Neural progenitor cell (in vitro differentiated cells): ENCODE results near the gene PDXP. TPM values are rescaled to one million over a fixed set of nuclear protein-coding genes. Genes with fewer than 3 reads are reported as not detected.

Experiments used
- DNase-seq: peaks from one replicate; pipeline ENCODE4 v3.0.0-alpha.2; 2016; ENCODE audit warnings: low spot score
- H2AFZ ChIP-seq: fragments of 200-600 bp; sonication (generic); replicated peaks from 2 replicates; pipeline ENCODE4 v1.6.1; 2016; ENCODE audit warnings: antibody characterized with exemption
- H3F3A ChIP-seq: fragments of 200-600 bp; sonication (generic); 2 replicates; pipeline ENCODE4 v1.6.1; 2016; ENCODE audit warnings: antibody characterized with exemption, low read depth
- H3K27ac ChIP-seq: fragments of 200-600 bp; sonication (generic); 2 replicates; pipeline ENCODE4 v1.5.1; 2016; ENCODE audit warnings: mild to moderate bottlenecking
- H3K27me3 ChIP-seq: fragments of 200-600 bp; sonication (generic); 2 replicates; pipeline ENCODE4 v1.6.1; 2016; ENCODE audit warnings: mild to moderate bottlenecking, moderate library complexity
- H3K36me3 ChIP-seq: fragments of 200-600 bp; sonication (generic); 2 replicates; pipeline ENCODE4 v1.5.1; 2016
- H3K4me1 ChIP-seq: fragments of 200-600 bp; sonication (generic); 2 replicates; pipeline ENCODE4 v1.6.1; 2016; ENCODE audit warnings: mixed run types
- H3K4me2 ChIP-seq: fragments of 200-600 bp; sonication (generic); 2 replicates; pipeline ENCODE4 v1.6.1; 2016
- H3K4me3 ChIP-seq: fragments of 200-600 bp; sonication (generic); 2 replicates; pipeline ENCODE4 v1.5.1; 2016
- H3K79me2 ChIP-seq: fragments of 200-600 bp; sonication (generic); 2 replicates; pipeline ENCODE4 v1.6.1; 2016; ENCODE audit warnings: low read depth
- H3K9ac ChIP-seq: fragments of 200-600 bp; sonication (generic); 2 replicates; pipeline ENCODE4 v1.6.1; 2016
- H3K9me3 ChIP-seq: fragments of 200-600 bp; sonication (generic); 2 replicates; pipeline ENCODE4 v1.5.1; 2016; ENCODE audit warnings: low read depth
- H4K20me1 ChIP-seq: fragments of 200-600 bp; sonication (generic); 2 replicates; pipeline ENCODE4 v1.6.1; 2016; ENCODE audit warnings: low read depth
- H3K27ac Mint-ChIP-seq: 3 replicates; pipeline ENCODE4 v1.8.0; 2021; ENCODE audit warnings: mixed read lengths
- H3K27me3 Mint-ChIP-seq: 2 replicates; pipeline ENCODE4 v1.8.0; 2022; ENCODE audit warnings: low read depth, mild to moderate bottlenecking, inconsistent platforms, moderate library complexity, mixed read lengths; ENCODE audit not compliant: insufficient read depth
- H3K36me3 Mint-ChIP-seq: 3 replicates; pipeline ENCODE4 v1.8.0; 2021; ENCODE audit warnings: mixed read lengths
- H3K4me1 Mint-ChIP-seq: 3 replicates; pipeline ENCODE4 v1.8.0; 2021; ENCODE audit warnings: mixed read lengths
- H3K4me3 Mint-ChIP-seq: 3 replicates; pipeline ENCODE4 v1.8.0; 2021; ENCODE audit warnings: mild to moderate bottlenecking, moderate library complexity, mixed read lengths
- H3K9me3 Mint-ChIP-seq: 3 replicates; pipeline ENCODE4 v1.8.0; 2020; ENCODE audit warnings: mixed read lengths
- CTCF ChIP-seq: fragments of 200-600 bp; sonication (generic); IDR thresholded peaks from 2 replicates; pipeline ENCODE4 v1.5.1; 2017; ENCODE audit warnings: antibody characterized with exemption, mild to moderate bottlenecking
- EZH2 ChIP-seq: fragments of 200-600 bp; sonication (generic); IDR thresholded peaks from 2 replicates; pipeline ENCODE4 v1.6.1; 2017; ENCODE audit warnings: antibody characterized with exemption, mild to moderate bottlenecking, moderate library complexity
- EZH2phosphoT487 ChIP-seq: fragments of 200-600 bp; sonication (generic); IDR thresholded peaks from 2 replicates; pipeline ENCODE4 v1.6.1; 2017; ENCODE audit warnings: antibody characterized with exemption
- total RNA-seq: library from RNA; depleted of rRNA; stranded (reverse); fragments of >200 nt; gene quantifications from 2 replicates; pipeline ENCODE4 v1.2.3, GENCODE V29; 2015; ENCODE audit warnings: low replicate concordance

The PDXP gene
- total RNA-seq, 1 donor from 2014 or later: 25.1 TPM

GRCh38 chr22:37677493-37677974, 19.0 kb downstream of the PDXP start:
- H3K9me3 Mint-ChIP-seq: no peaks in the 10 kb centered on the region
- no peaks in the 10 kb centered on the region for H4K20me1 ChIP-seq
- H3K4me3 ChIP-seq: peak overlapping the region; percentile 46
- peaks cover 18% of the 10 kb centered on the region for H3K4me1 Mint-ChIP-seq
- H3K27me3 ChIP-seq: peaks cover 8% of the 10 kb centered on the region
- H3K36me3 Mint-ChIP-seq: no peaks in the 10 kb centered on the region
- no peak overlapping the region for H2AFZ ChIP-seq
- peaks cover 31% of the 10 kb centered on the region for H3F3A ChIP-seq
- DNase-seq: no peak
- TF ChIP-seq CTCF: no peak
- no peak for TF ChIP-seq EZH2phosphoT487
- TF ChIP-seq EZH2: no peak
- no peak overlapping the region for H3K27ac Mint-ChIP-seq
- H3K27me3 Mint-ChIP-seq: no peaks in the 10 kb centered on the region
- no peaks in the 10 kb centered on the region for H3K9me3 ChIP-seq
- no peaks in the 10 kb centered on the region for H3K79me2 ChIP-seq
- peak overlapping the region; percentile 84 for H3K4me3 Mint-ChIP-seq
- H3K9ac ChIP-seq: no peak overlapping the region
- no peak overlapping the region for H3K27ac ChIP-seq
- H3K36me3 ChIP-seq: no peaks in the 10 kb centered on the region
- no peaks in the 10 kb centered on the region for H3K4me1 ChIP-seq
- H3K4me2 ChIP-seq: peak overlapping the region; percentile 53

GRCh38 chr22:37678372-37678771, 19.8 kb downstream of the PDXP start:
- no peak overlapping the region for H3K9ac ChIP-seq
- no peak overlapping the region for H3K4me2 ChIP-seq
- peak overlapping the region; percentile 71 for H3K4me3 Mint-ChIP-seq
- no peak overlapping the region for H3K4me3 ChIP-seq
- H3K36me3 Mint-ChIP-seq: no peaks in the 10 kb centered on the region
- H3K27ac Mint-ChIP-seq: no peak overlapping the region
- no peaks in the 10 kb centered on the region for H3K27me3 Mint-ChIP-seq
- H3K4me1 Mint-ChIP-seq: peaks cover 18% of the 10 kb centered on the region
- peaks cover 31% of the 10 kb centered on the region for H3F3A ChIP-seq
- H3K9me3 Mint-ChIP-seq: no peaks in the 10 kb centered on the region
- no peak overlapping the region for H2AFZ ChIP-seq
- TF ChIP-seq EZH2: no peak
- TF ChIP-seq EZH2phosphoT487: no peak
- TF ChIP-seq CTCF: no peak
- no peak overlapping the region for H3K27ac ChIP-seq
- peaks cover 8% of the 10 kb centered on the region for H3K27me3 ChIP-seq
- no peaks in the 10 kb centered on the region for H3K4me1 ChIP-seq
- H3K9me3 ChIP-seq: no peaks in the 10 kb centered on the region
- H3K79me2 ChIP-seq: no peaks in the 10 kb centered on the region
- no peak for DNase-seq
- H3K36me3 ChIP-seq: no peaks in the 10 kb centered on the region
- no peaks in the 10 kb centered on the region for H4K20me1 ChIP-seq

GRCh38 chr22:37679670-37680069, 21.1 kb downstream of the PDXP start:
- no peaks in the 10 kb centered on the region for H3K27me3 Mint-ChIP-seq
- H3K36me3 Mint-ChIP-seq: no peaks in the 10 kb centered on the region
- Histone ChIP-seq H3K4me3 (no peak overlapping the region), H3K27ac (no peak overlapping the region), H3K4me1 (no peaks in the 10 kb centered on the region), H3K79me2 (no peaks in the 10 kb centered on the region), H4K20me1 (no peaks in the 10 kb centered on the region), H3K9me3 (no peaks in the 10 kb centered on the region), H3F3A (peaks cover 31% of the 10 kb centered on the region), H2AFZ (no peak overlapping the region), H3K9ac (no peak overlapping the region), H3K27me3 (peaks cover 8% of the 10 kb centered on the region), H3K4me2 (no peak overlapping the region), H3K36me3 (no peaks in the 10 kb centered on the region)
- H3K9me3 Mint-ChIP-seq: no peaks in the 10 kb centered on the region
- TF ChIP-seq EZH2: no peak
- no peak for TF ChIP-seq CTCF
- no peak for TF ChIP-seq EZH2phosphoT487
- H3K27ac Mint-ChIP-seq: no peak overlapping the region
- peak overlapping the region; percentile 15 for H3K4me3 Mint-ChIP-seq
- H3K4me1 Mint-ChIP-seq: peaks cover 15% of the 10 kb centered on the region
- DNase-seq: no peak
